GM12865 (cell line): ENCODE measurements around the gene FITM1.

Experiments used
- DNase-seq: peaks from one replicate; pipeline ENCODE4 v3.0.0; 2010; ENCODE audit warnings: low read depth
- H3K4me3 ChIP-seq: 2 replicates; pipeline ENCODE4 v1.5.1; 2011; ENCODE audit warnings: mild to moderate bottlenecking, low read depth, low read length, control low read depth
- TF ChIP-seq, protein P1 (sequence below): IDR thresholded peaks from 2 replicates; pipeline ENCODE4 v1.5.1; 2011; ENCODE audit warnings: low read length, control low read depth, low read depth, inconsistent platforms; ENCODE audit not compliant: insufficient read depth; ENCODE audit errors: missing control alignments

Gene FITM1

DNA sequence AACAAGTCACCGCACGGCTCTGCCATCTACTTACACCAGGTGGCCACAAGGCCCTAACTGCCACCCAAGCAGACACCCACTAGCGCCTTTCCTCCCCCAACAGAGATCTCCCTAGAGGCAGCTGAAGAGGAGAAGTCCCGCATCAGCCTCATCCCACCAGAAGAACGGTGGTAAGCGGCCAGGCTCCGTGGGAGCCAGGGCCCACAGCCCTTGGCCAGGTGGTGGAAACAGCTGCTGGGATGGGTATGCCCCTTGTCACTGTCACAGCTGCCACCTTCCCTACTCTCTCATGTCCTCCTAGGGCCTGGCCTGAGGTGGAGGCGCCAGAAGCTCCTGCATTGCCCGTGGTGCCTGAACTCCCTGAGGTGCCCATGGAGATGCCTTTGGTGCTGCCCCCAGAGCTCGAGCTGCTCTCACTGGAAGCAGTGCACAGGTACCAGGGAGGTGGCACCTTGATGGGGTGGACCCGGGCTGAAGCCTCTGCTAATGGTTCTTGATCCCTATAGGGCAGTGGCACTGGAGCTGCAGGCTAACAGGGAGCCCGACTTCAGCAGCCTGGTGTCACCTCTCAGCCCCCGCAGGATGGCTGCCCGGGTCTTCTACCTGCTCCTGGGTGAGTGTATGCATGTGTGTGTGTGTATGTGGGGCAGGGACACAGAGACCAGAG, 49.0 kb downstream of the FITM1 start:
- H3K4me3 ChIP-seq, result no peak overlapping the region
- TF ChIP-seq, protein P1, sequence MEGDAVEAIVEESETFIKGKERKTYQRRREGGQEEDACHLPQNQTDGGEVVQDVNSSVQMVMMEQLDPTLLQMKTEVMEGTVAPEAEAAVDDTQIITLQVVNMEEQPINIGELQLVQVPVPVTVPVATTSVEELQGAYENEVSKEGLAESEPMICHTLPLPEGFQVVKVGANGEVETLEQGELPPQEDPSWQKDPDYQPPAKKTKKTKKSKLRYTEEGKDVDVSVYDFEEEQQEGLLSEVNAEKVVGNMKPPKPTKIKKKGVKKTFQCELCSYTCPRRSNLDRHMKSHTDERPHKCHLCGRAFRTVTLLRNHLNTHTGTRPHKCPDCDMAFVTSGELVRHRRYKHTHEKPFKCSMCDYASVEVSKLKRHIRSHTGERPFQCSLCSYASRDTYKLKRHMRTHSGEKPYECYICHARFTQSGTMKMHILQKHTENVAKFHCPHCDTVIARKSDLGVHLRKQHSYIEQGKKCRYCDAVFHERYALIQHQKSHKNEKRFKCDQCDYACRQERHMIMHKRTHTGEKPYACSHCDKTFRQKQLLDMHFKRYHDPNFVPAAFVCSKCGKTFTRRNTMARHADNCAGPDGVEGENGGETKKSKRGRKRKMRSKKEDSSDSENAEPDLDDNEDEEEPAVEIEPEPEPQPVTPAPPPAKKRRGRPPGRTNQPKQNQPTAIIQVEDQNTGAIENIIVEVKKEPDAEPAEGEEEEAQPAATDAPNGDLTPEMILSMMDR, result no peak
- DNase-seq, result no peak

DNA sequence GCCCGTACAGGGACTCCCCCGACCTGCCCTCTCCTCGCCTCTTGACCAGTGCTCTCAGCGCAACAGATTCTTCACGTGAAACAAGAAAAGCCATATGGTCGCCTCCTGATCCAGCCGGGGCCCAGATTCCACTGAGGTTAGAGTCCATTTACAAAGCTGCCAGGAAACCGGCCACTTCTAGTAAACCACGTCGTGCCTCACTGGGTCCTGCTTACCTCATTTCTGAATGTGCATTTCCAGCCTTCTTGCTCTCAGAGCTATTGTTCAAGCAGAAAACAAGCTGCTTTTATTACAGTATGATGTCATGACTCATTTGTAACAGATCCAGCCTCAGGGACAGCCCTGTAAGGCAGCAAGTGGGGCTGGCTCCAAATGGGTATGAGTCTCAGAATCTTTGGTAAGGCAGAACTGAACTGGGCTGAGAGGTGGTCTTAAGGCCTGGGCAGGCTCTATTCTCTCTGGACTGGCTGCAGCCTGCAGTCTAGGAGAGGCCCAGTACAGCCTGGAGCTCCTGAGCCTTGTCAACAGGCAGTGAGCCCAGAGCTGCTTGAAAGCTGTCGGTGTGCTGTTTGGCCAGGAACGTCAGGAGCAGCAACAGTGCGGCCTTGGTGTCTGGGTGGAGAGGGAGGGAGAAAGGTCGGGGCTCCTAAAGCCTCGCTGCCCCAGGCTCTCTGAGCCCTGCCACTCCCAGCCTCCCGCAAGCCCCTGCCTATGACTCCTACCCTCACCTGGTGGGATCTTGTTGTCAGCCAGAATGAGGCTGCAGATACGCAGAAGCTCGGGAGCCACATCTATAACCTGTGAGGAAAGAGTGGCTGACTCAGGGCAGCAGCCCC, 49.7 kb downstream of the FITM1 start:
- no peak for DNase-seq
- H3K4me3 ChIP-seq, result no peak overlapping the region
- TF ChIP-seq, protein P1, result no peak

DNA sequence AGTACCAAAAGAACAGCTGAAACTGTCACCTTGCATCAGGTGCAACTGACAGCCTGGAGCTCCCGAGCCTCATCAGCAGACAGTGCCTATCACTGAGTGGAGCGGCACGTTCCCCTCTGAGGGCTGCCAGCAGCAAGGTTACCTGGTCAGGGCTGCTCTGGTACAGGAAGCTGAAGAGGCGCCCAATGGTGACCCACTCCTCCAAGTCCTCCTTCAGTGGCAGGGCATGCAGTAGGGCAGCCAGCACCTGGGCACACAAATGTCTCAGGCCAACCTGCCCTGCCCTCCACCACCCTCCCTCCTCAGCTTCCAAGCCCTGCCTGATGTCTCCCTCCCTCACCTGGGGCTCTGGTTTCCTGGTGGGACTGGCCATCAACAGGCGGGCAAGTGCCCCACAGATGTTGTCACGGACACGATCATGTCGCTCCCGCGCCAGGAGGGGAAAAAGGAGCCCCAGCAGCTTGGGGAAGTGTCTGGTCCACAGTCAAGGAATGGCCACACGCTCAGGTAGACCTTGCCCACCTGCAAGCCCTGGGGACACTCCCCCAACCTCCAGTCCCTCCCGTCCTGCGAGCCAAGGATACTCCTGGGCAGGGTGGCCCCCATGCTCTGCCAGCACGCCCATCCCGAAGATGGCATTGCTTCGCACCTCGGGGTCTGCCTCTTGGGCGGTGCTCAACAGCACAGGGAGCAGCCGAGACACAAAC, 51.1 kb downstream of the FITM1 start:
- TF ChIP-seq, protein P1, result no peak
- DNase-seq, result no peak
- H3K4me3 ChIP-seq, result no peak overlapping the region
